Measurements from ENCODE around the gene MVB12B. TPM values are rescaled to one million over a fixed set of nuclear protein-coding genes. Genes with fewer than 3 reads are reported as not detected.

MVB12B gene
- total RNA-seq, 1 experiment from 2014 or later: 10.9 TPM

GRCh38 chr9:126442636-126443035 is 116.0 kb downstream of the MVB12B start (continued):
- TF ChIP-seq TCF7L2 (IDR thresholded peaks at IDR 0.05; ENCODE audit: borderline replicate concordance, extremely low read depth, insufficient read depth, insufficient read length) (no peak), CBX3 (IDR thresholded peaks at IDR 0.05; ENCODE audit: low read depth) (no peak), ZBTB33 (IDR thresholded peaks at IDR 0.05; ENCODE audit: extremely low read depth, insufficient replicate concordance, low read length) (no peak), CTCF (IDR thresholded peaks at IDR 0.05 in 2 of 3, conservative IDR thresholded peaks at IDR 0.05 in 1 of 3; ENCODE audit: borderline replicate concordance in 1 of 3, insufficient read depth in 1 of 3, low read depth in 2 of 3, low read length in 2 of 3) (no peak), SIN3A (IDR thresholded peaks at IDR 0.05; ENCODE audit: low read depth) (no peak), RAD21 (IDR thresholded peaks at IDR 0.05; ENCODE audit: low read depth) (no peak)

GRCh38 chr9:126443144-126443543 is 116.5 kb downstream of the MVB12B start:
- no TSS peak for BruUV-seq (replicated peaks)
- CTCF ChIA-PET: interaction anchor here (1.1 to 1.2 kb wide), 2 partner anchors 44 to 48 kb away, joined by 3 to 4 read pairs; no protein-coding TSS in a partner anchor
- TF ChIP-seq SIN3A (IDR thresholded peaks at IDR 0.05; ENCODE audit: low read depth): no peak
- TF ChIP-seq POLR2AphosphoS5 (IDR thresholded peaks at IDR 0.05; ENCODE audit: low read depth, low read length): no peak
- TF ChIP-seq CBX3 (IDR thresholded peaks at IDR 0.05; ENCODE audit: low read depth): no peak
- no peak for TF ChIP-seq MAX (IDR thresholded peaks at IDR 0.05)
- no peak for TF ChIP-seq POLR2A (IDR thresholded peaks at IDR 0.05; ENCODE audit: borderline replicate concordance, extremely low read depth, insufficient read depth, insufficient read length)
- no peak for TF ChIP-seq EGR1 (IDR thresholded peaks at IDR 0.05; ENCODE audit: low read depth)
- TF ChIP-seq ELF1 (IDR thresholded peaks at IDR 0.05; ENCODE audit: borderline replicate concordance, low read depth): no peak
- no peak for TF ChIP-seq CTCF (IDR thresholded peaks at IDR 0.05 in 2 of 3, conservative IDR thresholded peaks at IDR 0.05 in 1 of 3; ENCODE audit: borderline replicate concordance in 1 of 3, insufficient read depth in 1 of 3, low read depth in 2 of 3, low read length in 2 of 3)
- no peak for TF ChIP-seq ZFX (IDR thresholded peaks at IDR 0.05)
- no peak for TF ChIP-seq EZH2phosphoT487 (IDR thresholded peaks at IDR 0.05; ENCODE audit: borderline replicate concordance)
- TF ChIP-seq REST (IDR thresholded peaks at IDR 0.05; ENCODE audit: low read depth): no peak
- no peak for TF ChIP-seq JUND (IDR thresholded peaks at IDR 0.05)
- TF ChIP-seq RAD21 (IDR thresholded peaks at IDR 0.05; ENCODE audit: low read depth): no peak

More at GRCh38 chr9:126443144-126443543, 116.5 kb downstream of the MVB12B start:
- ChIA-PET POLR2A (no interaction called here), RAD21 (ENCODE audit: low non-redundant PET in 1 of 2, low total read pairs in 2 of 2, uncharacterized antibody in 2 of 2, unreplicated experiment in 2 of 2) (no interaction called here)
- no peak for DNase-seq (ENCODE audit: low read depth, low spot score)
- Histone ChIP-seq H3K36me3 (ENCODE audit: control insufficient read depth in 1 of 2, insufficient read depth in 2 of 2, low read length in 2 of 2) (no peaks in the 10 kb centered on the region), H3K27ac (ENCODE audit: low read depth, low read length) (no peak overlapping the region), H3K4me2 (ENCODE audit: low read length) (no peak overlapping the region), H3K27me3 (ENCODE audit: insufficient read depth, low read length) (no peaks in the 10 kb centered on the region), H2AFZ (ENCODE audit: low read depth, low read length, poor library complexity, severe bottlenecking) (no peak overlapping the region), H3K9ac (ENCODE audit: low read length) (no peak overlapping the region), H4K20me1 (ENCODE audit: insufficient read depth) (no peaks in the 10 kb centered on the region), H3K4me3 (replicated peaks in 1 of 2; ENCODE audit: low read depth in 1 of 2, low read length in 2 of 2) (no peak overlapping the region), H3K79me2 (ENCODE audit: insufficient read depth, low read length) (no peaks in the 10 kb centered on the region), H3K9me3 (ENCODE audit: control insufficient read depth in 1 of 2, insufficient read depth in 1 of 2, low read depth in 1 of 2, low read length in 2 of 2) (no peaks in the 10 kb centered on the region), H3K9me2 (ENCODE audit: insufficient read depth) (no peaks in the 10 kb centered on the region), H3K4me1 (ENCODE audit: control insufficient read depth in 1 of 2, insufficient read depth in 2 of 2, low read length in 2 of 2) (no peaks in the 10 kb centered on the region)
- intact Hi-C loops (cut with micrococcal nuclease): no loop called here
- ATAC-seq: no peak

All from HCT116 (cell line).